Liver (tissue), 9 donors: ENCODE measurements around the gene CD101. TPM values are rescaled to one million over a fixed set of nuclear protein-coding genes. Genes with fewer than 3 reads are reported as not detected.

ENCODE experiments used
- DNase-seq: peaks from one replicate; pipeline ENCODE4 v3.0.0-alpha.2; 2017; ENCODE audit warnings: low spot score
- H3K27ac ChIP-seq, 2 donors: one replicate each; pipeline ENCODE4 v1.7.0; 2013; ENCODE audit warnings: inconsistent platforms in 2 of 2, low read length in 2 of 2, control low read depth in 1 of 2, low read depth in 1 of 2, mild to moderate bottlenecking in 1 of 2
- H3K27me3 ChIP-seq, 4 donors: one replicate each; pipeline versions ENCODE4 v1.6.1 to v1.7.0; 2013; ENCODE audit warnings: low read length in 3 of 4, inconsistent platforms in 1 of 4, mild to moderate bottlenecking in 1 of 4, moderate library complexity in 1 of 4; ENCODE audit not compliant: control insufficient read depth in 4 of 4, insufficient read depth in 4 of 4
- H3K36me3 ChIP-seq, 4 donors: one replicate each; pipeline versions ENCODE4 v1.6.1 to v1.7.0; 2013; ENCODE audit warnings: low read length in 3 of 4, mild to moderate bottlenecking in 3 of 4, low read depth in 1 of 4, moderate library complexity in 1 of 4; ENCODE audit not compliant: control insufficient read depth in 4 of 4, insufficient read depth in 3 of 4
- H3K4me1 ChIP-seq, 4 donors: one replicate each; pipeline versions ENCODE4 v1.6.1 to v1.7.0; 2013; ENCODE audit warnings: low read length in 3 of 4, mild to moderate bottlenecking in 3 of 4, moderate library complexity in 1 of 4; ENCODE audit not compliant: control insufficient read depth in 4 of 4, insufficient read depth in 4 of 4
- H3K4me3 ChIP-seq, 3 donors: one replicate each; pipeline versions ENCODE4 v1.6.1 to v1.7.0; 2013; ENCODE audit warnings: low read length in 3 of 3, control low read depth in 1 of 3, low read depth in 1 of 3, mild to moderate bottlenecking in 1 of 3
- H3K9ac ChIP-seq, 2 donors: one replicate each; pipeline ENCODE4 v1.7.0; 2013; ENCODE audit warnings: low read length in 2 of 2, mild to moderate bottlenecking in 2 of 2, moderate library complexity in 2 of 2, control low read depth in 1 of 2, low read depth in 1 of 2
- H3K9me3 ChIP-seq, 4 donors: one replicate each; pipeline versions ENCODE4 v1.6.1 to v1.7.0; 2013; ENCODE audit warnings: low read length in 3 of 4; ENCODE audit not compliant: control insufficient read depth in 4 of 4
- ATF3 ChIP-seq: IDR thresholded peaks from 2 replicates; pipeline ENCODE4 v1.6.1; 2016; ENCODE audit warnings: antibody characterized with exemption
- CTCF ChIP-seq: fragments of 150-350 bp; IDR thresholded peaks from 2 replicates; pipeline ENCODE4 v1.5.1; 2017; ENCODE audit warnings: improper control_type of control experiment, low read depth, low read length; ENCODE audit not compliant: missing input control
- EGR1 ChIP-seq, 2 donors: IDR thresholded peaks; 2 replicates each; pipeline ENCODE4 v1.6.1; 2016 to 2018; ENCODE audit warnings: antibody characterized with exemption in 2 of 2, low read depth in 2 of 2
- FOXA1 ChIP-seq: IDR thresholded peaks from 2 replicates; pipeline ENCODE4 v1.6.1; 2016; ENCODE audit warnings: antibody characterized with exemption
- FOXA2 ChIP-seq: IDR thresholded peaks from 2 replicates; pipeline ENCODE4 v1.6.1; 2016; ENCODE audit warnings: antibody characterized with exemption
- GABPA ChIP-seq, 2 donors: IDR thresholded peaks in 1 of 2; conservative IDR thresholded peaks in 1 of 2; 2 replicates each; pipeline ENCODE4 v1.6.1; 2016; ENCODE audit warnings: antibody characterized with exemption in 2 of 2, mild to moderate bottlenecking in 1 of 2, moderate library complexity in 1 of 2
- HNF4A ChIP-seq, 2 donors: conservative IDR thresholded peaks; 2 replicates each; pipeline ENCODE4 v1.6.1; 2016; ENCODE audit warnings: antibody characterized with exemption in 2 of 2, mild to moderate bottlenecking in 2 of 2
- HNF4G ChIP-seq: IDR thresholded peaks from 2 replicates; pipeline ENCODE4 v1.6.1; 2016; ENCODE audit warnings: antibody characterized with exemption
- JUND ChIP-seq, 2 donors: IDR thresholded peaks; 2 replicates each; pipeline ENCODE4 v1.6.1; 2016; ENCODE audit warnings: antibody characterized with exemption in 2 of 2
- MAX ChIP-seq: IDR thresholded peaks from 2 replicates; pipeline ENCODE4 v1.6.1; 2016; ENCODE audit warnings: antibody characterized with exemption
- NR2F2 ChIP-seq: IDR thresholded peaks from 2 replicates; pipeline ENCODE4 v1.6.1; 2016; ENCODE audit warnings: antibody characterized with exemption
- RAD21 ChIP-seq, 2 donors: IDR thresholded peaks; 2 replicates each; pipeline ENCODE4 v1.6.1; 2016; ENCODE audit warnings: antibody characterized with exemption in 2 of 2, mild to moderate bottlenecking in 2 of 2
- REST ChIP-seq: IDR thresholded peaks from 2 replicates; pipeline ENCODE4 v1.6.1; 2016; ENCODE audit warnings: antibody characterized with exemption, mild to moderate bottlenecking
- SP1 ChIP-seq: IDR thresholded peaks from 2 replicates; pipeline ENCODE4 v1.6.1; 2018; ENCODE audit warnings: antibody characterized with exemption, mild to moderate bottlenecking
- TAF1 ChIP-seq: conservative IDR thresholded peaks from 2 replicates; pipeline ENCODE4 v1.6.1; 2016; ENCODE audit warnings: antibody characterized with exemption, mild to moderate bottlenecking
- YY1 ChIP-seq: IDR thresholded peaks from 2 replicates; pipeline ENCODE4 v1.6.1; 2016; ENCODE audit warnings: antibody characterized with exemption, mild to moderate bottlenecking
- WGBS: extraction: QIAGEN DNeasy Blood & Tissue Kit; methylation state at CpG from one replicate; pipeline ENCODE4 v1.1.7; 2013; 5-methylcytosine and 5-hydroxymethylcytosine counted together
- polyA plus RNA-seq, 2 donors: library from polyadenylated mRNA; stranded (reverse) in 1 of 2; unstranded in 1 of 2; fragments of 200-250 nt in 1 of 2; fragments of >200 nt in 1 of 2; fragmentation: Nextera tagmentation in 1 of 2; extraction: Ambion mirVana in 1 of 2; gene quantifications; one replicate each; pipeline versions ENCODE4 v1.2.1 to v1.2.3, GENCODE V29; 2013 to 2015
- total RNA-seq, 2 donors: library from RNA; depleted of rRNA; stranded (reverse); fragments of >200 nt; gene quantifications; one replicate each; pipeline ENCODE4 v1.2.3, GENCODE V29; 2014
- TF ChIP-seq, protein P1 (sequence below): IDR thresholded peaks from 2 replicates; pipeline ENCODE4 v1.6.1; 2016; ENCODE audit warnings: antibody characterized with exemption
- donor health status: healthy.
- donor health status: healthy.
- donor health status: healthy.
- donor health status: healthy.
- donor health status: healthy.

The CD101 gene
- total and polyA plus RNA-seq, 4 donors: 0.24 to 2.0 (median 0.65) TPM

- Histone ChIP-seq H3K27me3 (no peaks in the 10 kb centered on the region), H3K4me1 (no peaks in the 10 kb centered on the region), H3K27ac (no peak overlapping the region), H3K36me3 (no peaks in the 10 kb centered on the region), H3K9ac (no peak overlapping the region), H3K9me3 (no peaks in the 10 kb centered on the region), H3K4me3 (no peak overlapping the region)
- no peak for DNase-seq
- TF ChIP-seq FOXA1 (no peak), MAX (no peak), REST (no peak), SP1 (no peak)
- WGBS: 90% methylated on average over 4 of the region's 4 CpGs
Observed at GRCh38 chr1:117046781-117047180, 45.2 kb downstream of the CD101 start.

DNA sequence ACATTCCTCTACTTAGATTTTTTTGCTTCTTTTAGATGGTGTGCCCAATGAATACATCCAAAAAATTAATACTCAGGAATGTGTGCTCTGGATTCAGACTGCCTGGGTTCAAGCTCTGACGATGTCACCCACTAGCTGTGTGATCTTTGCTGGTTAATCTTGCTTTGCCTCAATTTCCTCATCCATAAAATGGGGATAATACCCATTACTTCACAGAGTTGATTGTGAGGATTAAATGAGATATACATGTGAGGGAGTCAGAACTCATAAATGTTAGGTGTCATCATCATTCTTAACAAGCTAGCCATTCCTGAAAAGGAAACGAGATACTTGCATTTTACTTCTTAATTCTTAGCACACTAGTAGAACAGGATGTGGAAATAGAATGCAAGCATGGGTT, 45.7 kb downstream of the CD101 start:
- 92% methylated on average over 2 of the region's 2 CpGs for WGBS
- TF ChIP-seq JUND (IDR thresholded peaks at IDR 0.05) (no peak), TAF1 (no peak), HNF4A (conservative IDR thresholded peaks at IDR 0.05) (no peak), GABPA (IDR thresholded peaks at IDR 0.05 in 1 of 2, conservative IDR thresholded peaks at IDR 0.05 in 1 of 2) (no peak), EGR1 (IDR thresholded peaks at IDR 0.05; ENCODE audit: low read depth in 2 of 2) (no peak), NR2F2 (no peak), CTCF (no peak), REST (no peak), HNF4G (no peak), MAX (no peak), RAD21 (IDR thresholded peaks at IDR 0.05) (no peak), FOXA1 (no peak), ATF3 (no peak), FOXA2 (no peak), YY1 (no peak)
- TF ChIP-seq, protein P1, sequence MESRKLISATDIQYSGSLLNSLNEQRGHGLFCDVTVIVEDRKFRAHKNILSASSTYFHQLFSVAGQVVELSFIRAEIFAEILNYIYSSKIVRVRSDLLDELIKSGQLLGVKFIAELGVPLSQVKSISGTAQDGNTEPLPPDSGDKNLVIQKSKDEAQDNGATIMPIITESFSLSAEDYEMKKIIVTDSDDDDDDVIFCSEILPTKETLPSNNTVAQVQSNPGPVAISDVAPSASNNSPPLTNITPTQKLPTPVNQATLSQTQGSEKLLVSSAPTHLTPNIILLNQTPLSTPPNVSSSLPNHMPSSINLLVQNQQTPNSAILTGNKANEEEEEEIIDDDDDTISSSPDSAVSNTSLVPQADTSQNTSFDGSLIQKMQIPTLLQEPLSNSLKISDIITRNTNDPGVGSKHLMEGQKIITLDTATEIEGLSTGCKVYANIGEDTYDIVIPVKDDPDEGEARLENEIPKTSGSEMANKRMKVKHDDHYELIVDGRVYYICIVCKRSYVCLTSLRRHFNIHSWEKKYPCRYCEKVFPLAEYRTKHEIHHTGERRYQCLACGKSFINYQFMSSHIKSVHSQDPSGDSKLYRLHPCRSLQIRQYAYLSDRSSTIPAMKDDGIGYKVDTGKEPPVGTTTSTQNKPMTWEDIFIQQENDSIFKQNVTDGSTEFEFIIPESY: no peak
- Histone ChIP-seq H3K36me3 (no peaks in the 10 kb centered on the region), H3K4me1 (no peaks in the 10 kb centered on the region), H3K4me3 (no peak overlapping the region), H3K27ac (no peak overlapping the region), H3K9ac (no peak overlapping the region), H3K27me3 (no peaks in the 10 kb centered on the region), H3K9me3 (no peaks in the 10 kb centered on the region)
- no peak for DNase-seq
